Lung microvascular endothelial cell (primary cell): Measurements from ENCODE around the gene ASTN1. TPM values are rescaled to one million over a fixed set of nuclear protein-coding genes. Genes with fewer than 3 reads are reported as not detected.
"Not testable (repeated sequence)": the region's sequence is repeated elsewhere in the genome, so short reads cannot be mapped to it uniquely, and the experiment has no call there.

Experiments
- DNase-seq, 2 donors: peaks; one replicate each; pipeline versions ENCODE4 v3.0.0 to v3.0.0-alpha.2; 2010; ENCODE audit warnings: low read depth in 2 of 2
- total RNA-seq: library from RNA; depleted of rRNA; stranded (reverse); fragments of >200 nt; gene quantifications from 2 replicates; pipeline ENCODE4 v1.2.1, GENCODE V29; 2014

Gene ASTN1
- total RNA-seq, 1 donor from 2014 or later = not detected

DNA sequence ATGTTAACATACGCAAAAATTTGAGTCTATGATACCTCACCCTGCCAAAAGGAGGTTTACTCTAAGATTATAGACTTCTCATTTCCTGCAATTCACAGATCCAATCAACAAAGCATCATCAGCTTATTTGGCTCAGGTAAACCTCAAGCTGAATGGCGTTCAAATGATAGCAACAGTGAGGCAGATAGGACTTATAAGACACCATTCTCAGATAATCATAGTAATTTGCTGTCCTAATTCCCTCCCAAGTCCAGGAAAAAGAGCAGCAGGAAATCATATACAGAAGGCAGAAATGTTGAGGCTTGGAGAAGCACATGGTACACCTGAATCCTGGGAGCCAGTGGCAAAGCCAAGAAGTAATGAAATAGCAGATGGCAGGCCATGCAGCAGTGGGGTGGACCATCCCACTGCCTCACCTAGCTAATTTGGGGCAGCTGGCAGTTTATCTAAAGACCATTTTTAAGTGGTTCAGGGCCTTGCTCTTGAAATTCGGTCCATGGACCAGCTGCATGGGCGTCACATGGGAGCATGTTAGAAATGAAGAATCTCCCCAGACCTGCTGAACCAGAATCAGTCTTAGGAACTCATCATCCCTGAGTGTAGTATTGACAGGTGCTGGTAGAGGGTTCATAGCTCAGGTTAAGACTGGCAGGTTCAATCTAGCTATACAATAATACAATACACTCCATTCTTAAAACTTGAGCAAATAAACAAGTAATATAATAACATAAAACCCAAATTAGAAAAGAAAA lies 57.7 kb downstream of the ASTN1 start:
- DNase-seq = no peak

DNA sequence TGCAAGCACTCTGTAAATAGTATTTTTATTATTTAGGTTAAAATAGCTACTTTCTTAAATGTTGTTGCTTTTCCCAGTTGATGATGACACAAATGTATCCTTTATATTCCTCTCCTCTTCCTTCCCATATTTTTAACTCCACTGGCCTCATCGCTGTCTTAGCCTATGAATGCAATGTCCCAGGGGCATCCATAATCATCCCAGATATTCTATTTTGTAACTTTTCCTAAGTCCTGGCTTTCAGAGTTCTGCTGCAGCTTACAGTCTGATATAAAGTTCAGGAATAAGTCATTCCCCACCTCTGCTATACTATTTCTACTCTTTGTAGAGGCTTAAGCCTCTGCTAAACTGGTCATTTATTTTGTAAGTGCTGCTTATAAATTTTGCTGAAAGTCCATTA lies 58.3 kb downstream of the ASTN1 start:
- DNase-seq = no peak

DNA sequence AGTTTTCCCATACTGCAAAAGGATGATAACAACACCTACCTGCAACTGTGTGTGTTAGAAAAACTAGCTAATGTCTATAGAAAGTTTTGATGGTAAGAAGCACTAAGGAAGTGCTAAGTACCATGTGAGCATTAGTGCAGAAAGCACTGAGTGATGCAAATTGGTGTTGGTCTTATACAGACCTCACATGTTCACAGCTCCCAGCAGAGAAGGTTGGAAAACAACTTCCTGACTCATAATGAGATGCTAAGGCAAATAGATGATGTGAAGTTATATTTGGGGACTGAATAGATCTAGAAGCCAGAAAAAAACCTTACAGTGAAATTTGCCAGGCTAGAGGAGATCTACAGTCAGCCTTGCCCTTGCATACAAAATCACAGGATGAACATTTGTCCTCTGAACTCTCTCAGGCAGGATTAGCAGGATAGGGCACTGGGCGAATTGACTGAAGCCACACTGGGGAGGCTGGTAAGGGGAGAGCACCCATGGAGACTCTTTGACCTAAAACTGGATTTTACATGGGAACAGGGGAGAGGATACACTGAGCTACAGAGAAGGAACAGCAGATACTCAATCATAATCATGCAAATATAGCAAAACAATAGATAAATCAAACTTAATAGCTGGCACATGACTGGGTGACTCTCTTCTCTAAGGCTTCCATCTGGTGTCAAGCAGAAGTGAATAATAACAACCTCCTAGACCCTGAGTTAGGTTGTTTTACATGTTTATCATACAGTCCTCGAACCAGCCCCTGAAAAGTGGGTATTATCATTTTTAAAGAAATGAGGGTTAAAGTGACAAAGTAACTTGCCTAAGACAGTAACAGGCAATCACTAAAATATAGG lies 61.3 kb downstream of the ASTN1 start:
- no peak for DNase-seq

DNA sequence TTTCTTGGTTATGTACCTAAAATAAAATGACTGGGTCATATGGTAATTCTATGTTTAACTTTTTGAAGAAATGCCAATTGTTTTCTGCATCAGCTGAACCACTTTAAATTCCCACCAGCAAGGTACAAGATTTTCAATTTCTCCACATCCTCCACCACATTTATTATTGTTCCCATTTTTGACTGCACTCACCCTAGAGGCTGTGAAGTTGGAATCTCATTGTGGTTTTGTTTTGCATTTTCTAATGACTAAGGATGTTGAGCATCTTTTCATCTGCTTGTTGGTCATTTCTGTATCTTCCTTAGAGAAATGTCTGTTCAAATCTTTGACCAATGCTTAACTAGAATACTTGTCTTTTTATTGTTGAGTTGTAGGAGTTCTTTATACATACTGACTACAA lies 72.5 kb downstream of the ASTN1 start:
- no peak for DNase-seq

DNA sequence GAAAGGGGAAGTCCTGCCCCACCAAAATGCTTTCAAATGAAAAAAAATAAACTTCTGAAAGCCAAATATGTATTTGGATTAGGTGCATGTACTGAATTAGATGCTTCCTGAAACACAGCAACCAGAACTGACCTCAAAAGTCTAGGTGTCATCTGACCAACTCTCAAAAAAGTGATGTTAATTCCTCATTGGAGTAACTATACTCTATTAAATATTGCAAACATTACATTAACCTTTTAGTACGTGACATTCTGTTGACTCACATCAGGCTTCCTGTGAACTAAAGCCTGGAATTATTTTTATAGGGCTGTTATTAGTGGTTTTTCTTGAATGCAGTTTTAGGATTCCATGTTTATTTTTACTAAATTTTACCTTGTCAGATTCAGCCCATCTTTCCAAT lies 73.5 kb downstream of the ASTN1 start:
- peak in 1 of 2 donors; percentile 4 for DNase-seq

DNA sequence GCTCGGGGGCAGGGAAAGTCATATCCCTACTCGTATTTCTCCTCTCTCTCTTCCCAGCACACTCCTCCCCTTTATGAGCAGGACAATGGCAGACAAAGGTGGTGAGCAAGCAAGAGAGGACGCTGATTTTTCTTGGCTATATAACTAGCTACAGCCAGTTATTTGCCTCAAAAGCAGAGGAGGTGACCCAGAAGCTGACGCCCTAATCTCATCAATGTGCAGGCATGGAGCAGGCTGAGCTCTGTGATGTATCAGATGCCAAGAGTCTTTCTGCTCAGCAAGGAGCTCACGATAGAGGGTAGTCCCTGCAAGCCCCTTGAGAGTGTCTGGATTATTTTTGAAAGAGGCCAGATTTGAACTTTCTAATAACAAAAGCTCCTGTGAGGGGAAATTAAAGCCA lies 75.5 kb downstream of the ASTN1 start:
- no peak for DNase-seq

DNA sequence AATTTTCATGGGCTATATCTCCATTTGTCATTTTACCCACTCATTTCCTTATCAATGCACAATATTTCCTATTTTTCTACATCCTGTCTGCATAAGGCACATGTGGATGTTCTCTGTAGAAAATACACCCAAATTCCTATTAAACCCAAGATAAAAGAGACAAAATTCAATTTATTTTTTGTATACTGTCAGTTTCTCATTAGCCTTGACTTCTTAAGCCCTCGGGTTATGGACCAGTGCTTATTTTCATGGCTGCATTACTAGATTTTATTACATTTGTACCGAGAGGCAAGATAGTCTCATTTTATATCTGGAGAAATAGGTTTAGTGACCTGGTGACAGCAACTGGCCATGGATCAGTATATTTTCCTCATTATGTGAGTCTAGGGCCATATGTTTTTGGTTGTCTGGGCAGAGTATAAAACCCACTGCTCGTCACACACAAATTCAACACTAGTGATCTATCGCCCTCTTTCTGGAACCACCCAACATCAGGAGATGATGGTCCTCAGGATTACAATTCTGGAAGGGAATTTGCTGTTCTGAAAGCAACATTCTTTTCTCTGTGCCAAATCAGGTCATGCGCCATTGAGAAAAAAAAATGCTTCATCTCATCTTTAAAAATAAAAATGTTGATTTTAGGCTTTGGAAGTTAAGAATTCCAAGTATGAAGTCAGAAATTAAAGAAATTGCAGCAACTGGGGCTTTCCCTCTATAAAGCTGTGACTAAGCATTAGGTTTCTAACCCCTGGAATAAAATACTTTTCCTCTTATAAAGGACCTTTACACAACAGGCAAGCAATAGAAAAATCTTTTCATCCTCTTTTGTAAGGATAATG lies 81.4 kb downstream of the ASTN1 start:
- no peak for DNase-seq

DNA sequence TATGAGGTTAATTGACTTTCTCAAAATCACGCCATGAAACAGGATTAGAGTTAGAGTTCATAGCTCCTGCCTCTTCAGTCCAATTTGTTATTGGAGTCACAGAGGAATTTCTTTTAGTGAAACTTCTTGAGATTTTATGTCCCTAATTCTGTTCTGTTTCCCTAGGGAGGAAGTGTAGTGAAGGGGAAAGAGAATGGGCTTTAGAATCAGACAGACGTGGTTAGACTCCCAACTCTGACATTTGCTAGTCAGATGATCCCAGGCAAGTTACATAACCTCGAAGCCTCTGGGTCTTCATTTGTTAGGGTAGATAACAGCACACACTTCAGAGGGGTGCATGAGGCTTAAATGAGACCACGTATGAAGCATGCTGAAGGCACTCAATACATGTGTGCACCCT lies 83.9 kb downstream of the ASTN1 start:
- no peak for DNase-seq

DNA sequence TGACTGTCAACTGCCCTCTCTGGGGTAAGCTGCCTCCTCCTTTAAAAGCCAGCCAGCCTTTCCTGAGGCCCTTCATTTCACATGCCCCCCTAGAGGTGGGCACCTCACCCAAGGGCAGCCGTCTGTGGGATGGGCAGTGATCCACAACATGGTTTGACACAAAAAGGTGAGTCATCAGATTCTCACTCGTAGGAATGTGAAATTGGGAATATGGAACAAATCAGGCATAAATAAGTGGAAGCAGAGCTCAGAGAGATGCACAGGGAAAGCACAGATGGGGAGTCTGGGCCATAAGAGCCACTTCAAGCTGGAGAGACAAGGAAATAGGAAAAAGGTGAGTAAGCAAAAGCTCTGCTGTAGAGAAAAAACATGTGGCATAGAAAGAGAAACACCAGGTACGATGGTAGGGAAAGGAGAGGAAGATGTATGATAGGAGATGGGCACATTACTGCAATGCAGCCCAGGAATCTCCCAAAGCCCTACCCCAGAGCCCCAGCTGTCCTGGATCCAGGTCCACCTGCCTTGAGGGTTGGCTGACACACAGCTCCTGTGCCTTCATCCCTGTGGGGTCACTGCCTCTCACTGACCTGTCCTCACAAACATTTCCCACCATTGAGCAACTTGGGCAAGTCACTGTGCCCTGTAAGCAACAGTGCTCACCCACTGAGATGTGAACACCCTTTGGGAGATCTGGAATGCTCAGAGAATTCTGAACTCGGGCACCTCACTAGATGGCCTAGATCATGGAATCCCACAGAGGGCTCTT lies 86.6 kb downstream of the ASTN1 start:
- DNase-seq = no peak

DNA sequence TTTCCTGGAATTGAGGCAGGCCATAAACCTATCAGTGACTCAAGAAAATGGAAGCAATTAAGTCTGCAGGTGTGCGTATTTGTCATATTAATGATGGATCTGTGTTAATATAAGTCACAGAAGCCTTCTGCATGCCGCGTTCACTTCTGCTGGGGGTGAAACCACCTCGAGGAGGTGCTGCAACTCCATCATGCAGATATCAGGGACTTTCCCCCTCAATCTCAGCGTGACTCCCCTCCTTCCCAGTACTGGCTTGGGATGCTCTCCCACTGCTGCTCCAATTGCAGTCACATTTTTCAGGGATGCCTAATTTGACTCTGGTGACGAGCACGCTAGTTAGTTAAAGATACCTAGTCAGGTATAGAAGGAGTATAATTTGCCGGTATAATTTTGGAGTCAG lies 87.5 kb downstream of the ASTN1 start:
- DNase-seq = no peak

DNA sequence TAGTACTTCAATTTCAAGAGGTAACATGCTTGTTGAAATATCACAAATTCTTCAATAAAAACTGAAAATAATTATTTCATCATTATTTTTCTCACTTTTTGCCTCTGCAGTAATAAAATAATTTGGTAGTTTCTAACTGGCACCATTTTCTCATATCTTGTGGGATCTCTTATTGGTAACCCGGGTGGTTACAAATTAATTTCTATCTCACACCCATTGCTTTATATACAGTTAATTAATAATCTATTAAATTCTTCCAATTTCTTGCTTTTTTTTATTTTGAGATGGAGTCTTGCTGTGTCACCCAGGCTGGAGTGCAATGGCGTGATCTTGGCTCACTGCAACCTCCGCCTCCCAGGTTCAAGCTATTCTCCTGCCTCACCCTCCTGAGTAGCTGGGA lies 89.7 kb downstream of the ASTN1 start:
- DNase-seq = not testable (repeated sequence)

DNA sequence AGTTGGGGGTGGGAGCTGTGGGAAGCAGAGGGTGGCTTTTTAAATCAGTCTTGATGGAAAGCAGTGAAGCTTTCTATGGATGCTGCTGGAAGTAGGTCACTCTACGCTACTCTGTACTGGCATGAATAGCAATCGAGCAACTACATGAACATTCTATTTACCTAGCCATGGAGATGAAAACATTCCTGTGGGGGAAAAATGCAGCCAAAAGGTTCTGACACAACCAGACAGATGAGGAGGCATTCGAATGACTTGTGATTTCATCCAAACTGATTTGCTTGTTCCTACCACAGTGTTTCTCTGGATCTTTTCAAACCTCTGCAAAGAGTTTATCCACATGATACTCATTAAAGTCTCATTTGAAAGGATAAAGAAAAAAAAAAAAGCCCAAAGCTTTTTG lies 95.0 kb downstream of the ASTN1 start:
- DNase-seq = no peak

DNA sequence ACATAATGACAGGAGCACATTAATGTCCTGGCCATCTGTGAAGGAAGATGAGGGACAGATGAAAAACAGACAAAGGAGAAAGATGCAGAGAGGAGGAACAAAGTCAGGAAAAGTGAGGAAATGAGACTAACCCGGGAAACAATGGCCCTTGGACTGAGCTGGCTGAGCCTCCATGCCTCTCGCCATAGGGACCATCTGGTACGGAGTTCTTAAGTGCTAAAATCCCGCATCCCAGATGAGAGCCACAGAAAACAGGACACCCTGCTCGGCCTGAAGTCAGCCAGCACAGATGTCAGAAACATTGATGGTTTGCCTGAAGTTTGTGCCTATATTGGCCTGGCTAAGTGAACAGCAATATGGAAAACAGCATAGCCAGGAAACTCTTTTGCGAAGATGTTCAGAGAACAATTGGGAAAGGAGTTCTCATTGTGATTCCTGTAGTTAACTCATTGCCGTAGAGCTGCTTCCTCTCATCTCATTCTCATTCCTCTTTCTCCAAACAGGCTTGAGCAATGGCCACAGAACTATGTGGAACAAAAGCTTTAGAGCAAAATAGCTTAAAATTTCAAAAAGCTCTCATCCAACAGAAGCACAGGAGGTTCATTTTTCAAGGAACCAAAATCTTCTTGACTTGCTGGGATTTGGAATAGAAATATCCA lies 96.6 kb downstream of the ASTN1 start:
- DNase-seq = no peak

DNA sequence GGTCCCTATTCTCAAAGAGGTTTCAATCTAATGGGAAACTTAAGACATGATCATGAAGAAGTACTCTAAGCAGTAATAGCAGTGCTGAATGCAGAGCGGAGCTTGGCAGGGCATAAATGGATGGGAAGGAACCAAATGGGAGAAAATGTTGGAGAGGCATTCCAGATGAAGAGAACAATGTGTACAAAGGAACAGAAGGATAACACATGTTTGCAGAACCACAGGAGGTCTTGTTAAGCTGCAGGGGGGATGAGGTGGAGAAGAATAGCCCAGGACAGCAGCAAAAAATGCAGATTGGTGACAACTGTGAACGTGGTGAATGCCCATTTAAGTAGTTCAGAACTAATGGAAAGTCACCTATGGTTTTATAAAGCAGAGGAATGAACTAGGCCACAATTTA lies 99.1 kb downstream of the ASTN1 start:
- DNase-seq = no peak

DNA sequence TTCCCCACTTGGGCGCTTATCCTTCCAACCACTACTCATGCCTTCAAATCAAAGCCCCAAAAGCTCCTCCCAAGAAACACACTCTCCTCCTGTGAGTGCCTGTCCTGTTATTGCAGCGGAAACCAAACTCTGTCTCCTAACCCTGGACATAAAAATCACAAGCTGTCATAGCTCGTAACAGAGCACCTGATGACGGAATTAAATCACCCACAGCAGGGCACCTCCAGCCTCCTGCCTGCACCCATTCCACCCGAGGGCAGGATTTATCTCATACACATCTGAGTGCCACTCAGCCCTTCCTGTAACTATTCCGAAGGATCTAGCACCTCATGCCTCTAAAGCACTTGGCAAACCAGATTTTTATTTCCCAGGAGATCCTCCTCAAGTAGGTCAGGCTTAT lies 100.9 kb downstream of the ASTN1 start:
- DNase-seq = no peak

DNA sequence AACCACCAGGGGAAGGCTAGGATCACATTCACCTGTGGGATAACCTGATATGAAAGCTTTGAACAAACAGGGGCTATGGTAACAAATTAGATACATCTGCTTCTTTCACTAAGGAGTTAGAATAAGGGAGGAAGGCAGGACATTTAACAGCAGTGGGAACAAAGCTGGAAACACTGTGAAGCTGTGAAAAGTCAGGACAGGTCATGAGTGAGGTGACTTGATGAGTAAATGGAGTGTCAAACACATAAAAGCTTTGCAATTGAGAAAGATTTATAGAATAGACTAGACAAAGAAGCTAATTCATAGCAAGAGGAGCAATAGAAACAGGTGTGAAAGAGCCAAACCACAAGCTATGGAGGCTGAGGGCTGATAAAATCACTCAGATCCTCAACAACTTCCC lies 110.0 kb downstream of the ASTN1 start:
- no peak for DNase-seq

DNA sequence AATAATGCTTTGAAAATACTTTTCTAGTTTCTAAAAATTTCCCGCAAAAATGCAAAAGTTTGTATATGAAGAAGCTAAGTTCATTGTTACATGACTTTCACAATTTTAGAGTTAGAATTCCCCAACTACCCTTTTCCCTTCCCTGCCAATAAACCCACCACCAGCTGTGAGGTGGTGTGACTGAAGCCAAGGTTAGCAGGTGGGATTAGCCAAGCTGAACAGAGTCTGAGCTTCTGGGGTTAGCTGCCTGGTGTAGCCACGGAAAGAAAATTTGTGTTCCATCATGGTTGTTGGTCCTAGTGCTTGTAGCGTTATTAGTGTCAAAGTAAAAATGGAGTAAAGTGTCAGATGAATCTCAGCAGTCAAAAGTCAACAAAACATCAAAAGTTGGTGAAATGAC lies 110.9 kb downstream of the ASTN1 start:
- DNase-seq = no peak

DNA sequence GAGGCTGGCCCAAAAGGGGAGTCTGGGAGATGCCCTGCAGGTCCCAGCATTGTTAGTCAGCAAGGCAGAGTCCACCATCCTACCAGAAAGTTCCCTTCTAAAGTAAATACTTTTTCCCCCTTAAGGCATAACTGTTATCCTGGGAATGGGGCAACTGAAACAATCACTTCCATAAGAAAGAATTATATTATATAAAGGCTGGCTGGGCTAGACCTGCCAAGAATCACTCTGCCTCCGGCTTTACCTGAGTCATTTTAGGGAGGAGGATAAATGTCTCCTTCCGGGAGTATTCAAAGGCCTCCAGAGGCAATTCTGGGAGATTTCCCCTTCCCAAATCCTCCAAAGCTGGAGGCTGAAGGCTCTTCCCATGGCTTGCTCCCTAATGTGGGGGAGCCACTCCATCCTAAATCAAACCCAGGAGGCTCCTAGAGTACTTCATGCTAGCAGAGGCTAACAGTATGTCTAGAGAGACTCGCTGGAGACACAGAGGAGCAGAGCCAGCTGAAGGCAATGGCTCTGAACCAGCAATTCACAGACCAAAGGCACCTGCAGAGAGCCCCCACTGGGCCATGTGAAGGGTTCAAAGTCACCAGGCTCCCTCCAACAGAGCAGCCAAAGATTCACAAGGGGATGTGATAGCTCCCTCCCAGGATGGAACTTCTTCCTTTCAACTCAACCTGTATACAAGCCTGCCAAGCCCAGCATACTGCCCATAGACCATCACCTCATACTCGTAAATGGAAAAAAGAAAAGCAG lies 116.0 kb downstream of the ASTN1 start:
- DNase-seq = no peak

DNA sequence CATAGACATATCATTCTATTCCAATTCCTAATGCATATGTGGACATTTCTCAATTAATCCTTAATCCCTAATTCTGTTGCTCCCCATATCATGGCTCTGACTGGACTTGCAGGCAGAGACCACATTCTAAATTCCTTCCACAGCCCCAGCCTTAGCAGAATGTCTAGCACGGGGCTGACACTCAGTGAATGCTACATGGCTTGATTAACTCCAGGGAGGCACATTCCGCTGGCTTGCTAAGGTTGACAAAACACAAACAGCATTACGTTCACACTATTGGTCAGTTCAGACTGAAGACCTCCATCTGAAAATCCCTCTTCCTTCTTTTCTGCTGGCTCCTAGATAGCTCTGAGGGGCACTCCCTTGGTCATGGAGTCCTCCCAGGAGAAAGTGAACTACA lies 119.4 kb downstream of the ASTN1 start:
- DNase-seq = no peak

DNA sequence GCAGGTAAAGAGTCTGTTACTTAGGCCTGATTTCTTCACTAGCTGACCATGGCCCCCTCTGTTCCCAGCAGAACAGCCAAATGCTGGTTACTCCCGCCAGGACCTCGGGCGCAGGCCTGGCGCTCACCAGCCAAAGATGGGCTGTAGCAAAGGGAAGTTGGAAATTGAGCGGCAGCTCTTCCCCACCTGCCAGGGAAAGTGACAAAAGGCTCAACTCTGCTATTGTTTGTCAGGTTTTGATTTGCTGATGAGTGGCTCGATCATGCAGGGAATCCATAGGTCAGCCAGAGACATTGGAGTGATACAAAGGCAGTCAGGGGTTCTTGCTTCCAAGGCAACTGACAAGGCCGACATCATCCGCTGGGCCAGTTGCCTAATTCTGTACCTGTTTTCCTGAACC lies 120.1 kb downstream of the ASTN1 start:
- no peak for DNase-seq
